GM04504 (cell line): ENCODE data around the gene GRIK1.

ENCODE experiments used
- DNase-seq: peaks from one replicate; pipeline ENCODE4 v3.0.0-alpha.2; 2012; ENCODE audit warnings: low read depth

The GRIK1 gene

GRCh38 chr21:29786496-29787360 lies 153.1 kb downstream of the GRIK1 start:
- DNase-seq = no peak

DNA sequence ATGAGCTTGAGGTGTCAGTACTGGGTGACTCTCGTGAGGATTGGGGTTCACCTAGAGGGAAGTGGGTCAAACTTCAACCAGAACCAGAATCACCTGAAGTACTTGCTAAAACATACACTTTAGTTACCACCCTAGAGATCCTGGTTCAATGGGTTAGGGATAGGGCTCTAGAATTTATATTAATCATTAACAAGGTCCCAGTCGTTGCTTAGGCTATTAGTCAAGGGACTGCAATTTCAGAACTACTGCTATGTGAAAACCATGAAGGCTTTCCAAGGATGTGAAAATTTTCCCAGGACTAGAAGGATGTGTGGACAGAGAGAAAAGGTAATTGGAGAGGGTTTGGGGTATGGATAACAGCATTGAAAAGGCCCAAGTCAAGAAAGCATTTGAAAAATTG lies 162.6 kb downstream of the GRIK1 start:
- no peak for DNase-seq

GRCh38 chr21:29775462-29775861 lies 164.3 kb downstream of the GRIK1 start:
- no peak for DNase-seq

GRCh38 chr21:29771491-29772066 lies 168.2 kb downstream of the GRIK1 start:
- no peak for DNase-seq

DNA sequence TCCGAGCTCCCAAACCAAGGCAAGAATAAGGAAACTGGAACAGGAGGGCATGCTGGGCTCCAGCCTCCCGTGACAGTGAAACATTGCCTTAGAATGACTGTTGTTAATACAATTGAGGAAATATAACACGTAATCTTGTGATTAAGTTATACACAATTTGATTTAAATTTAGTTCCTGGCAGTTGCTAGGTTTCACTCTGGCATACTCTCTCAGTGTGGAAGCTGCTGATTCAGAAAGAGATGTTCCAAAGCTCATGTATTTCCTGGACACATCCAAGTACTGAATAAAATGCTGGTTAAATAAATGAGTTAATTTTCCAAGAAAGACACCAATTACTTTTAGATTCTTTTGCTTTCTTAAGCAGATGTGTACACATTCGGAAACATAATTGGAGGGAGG lies 176.1 kb downstream of the GRIK1 start:
- no peak for DNase-seq

- DNase-seq = no peak
Measured at GRCh38 chr21:29762570-29763082, 177.2 kb downstream of the GRIK1 start.

DNA sequence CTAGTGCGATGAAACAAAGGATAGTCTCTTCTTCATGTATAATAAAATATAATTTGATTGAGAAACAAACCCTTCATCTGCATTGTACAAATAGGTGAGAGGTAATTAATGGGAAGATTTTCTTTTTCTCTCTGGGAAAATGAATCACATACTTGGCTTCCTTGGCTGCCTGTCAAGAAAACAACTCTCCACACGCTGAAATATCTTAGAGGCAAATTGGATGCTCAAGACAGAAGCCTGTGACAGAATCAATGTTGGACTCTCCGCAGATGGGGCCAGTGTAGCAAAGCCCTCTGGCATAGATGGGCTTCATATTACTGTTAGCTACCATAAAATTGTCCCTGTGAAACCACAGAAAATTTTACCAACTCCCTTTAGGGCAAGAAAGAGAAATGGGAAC lies 186.6 kb downstream of the GRIK1 start:
- DNase-seq = no peak

DNA sequence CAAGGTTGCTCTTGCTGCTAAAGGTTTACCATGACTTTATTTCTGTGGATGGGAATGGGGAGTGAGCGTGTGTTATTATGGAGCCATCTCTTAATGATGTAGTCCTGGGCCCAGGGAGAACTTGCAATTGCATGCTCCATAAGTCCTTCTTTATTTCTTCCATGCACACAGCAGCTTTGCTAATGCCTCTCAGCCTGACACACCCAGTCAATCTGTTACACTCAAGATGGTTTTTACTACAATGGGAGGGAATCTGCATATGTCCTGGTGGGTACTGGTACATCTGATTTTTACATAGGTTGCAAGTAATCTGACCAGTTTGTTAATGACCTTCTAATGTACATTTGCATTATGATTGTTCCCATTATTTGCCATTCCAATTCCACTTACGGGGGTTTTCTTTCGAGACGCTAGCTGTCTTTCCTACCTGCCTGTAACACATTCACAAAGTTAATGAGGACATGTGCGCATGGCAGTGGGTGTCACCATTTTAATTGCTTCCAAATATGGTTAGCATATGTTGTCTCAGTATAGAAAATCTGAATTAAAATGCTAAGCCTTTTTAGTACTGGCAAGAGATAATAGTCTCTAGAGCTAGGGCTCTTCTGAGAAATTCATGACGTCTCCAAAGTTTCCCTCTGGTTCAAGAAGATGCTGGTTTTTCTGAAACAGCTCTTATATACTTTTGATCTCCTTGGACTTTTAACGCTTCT lies 188.2 kb downstream of the GRIK1 start:
- no peak for DNase-seq

- no peak for DNase-seq
Measured at GRCh38 chr21:29749957-29750356, 189.8 kb downstream of the GRIK1 start.

GRCh38 chr21:29749223-29749622 lies 190.6 kb downstream of the GRIK1 start:
- DNase-seq = no peak

DNA sequence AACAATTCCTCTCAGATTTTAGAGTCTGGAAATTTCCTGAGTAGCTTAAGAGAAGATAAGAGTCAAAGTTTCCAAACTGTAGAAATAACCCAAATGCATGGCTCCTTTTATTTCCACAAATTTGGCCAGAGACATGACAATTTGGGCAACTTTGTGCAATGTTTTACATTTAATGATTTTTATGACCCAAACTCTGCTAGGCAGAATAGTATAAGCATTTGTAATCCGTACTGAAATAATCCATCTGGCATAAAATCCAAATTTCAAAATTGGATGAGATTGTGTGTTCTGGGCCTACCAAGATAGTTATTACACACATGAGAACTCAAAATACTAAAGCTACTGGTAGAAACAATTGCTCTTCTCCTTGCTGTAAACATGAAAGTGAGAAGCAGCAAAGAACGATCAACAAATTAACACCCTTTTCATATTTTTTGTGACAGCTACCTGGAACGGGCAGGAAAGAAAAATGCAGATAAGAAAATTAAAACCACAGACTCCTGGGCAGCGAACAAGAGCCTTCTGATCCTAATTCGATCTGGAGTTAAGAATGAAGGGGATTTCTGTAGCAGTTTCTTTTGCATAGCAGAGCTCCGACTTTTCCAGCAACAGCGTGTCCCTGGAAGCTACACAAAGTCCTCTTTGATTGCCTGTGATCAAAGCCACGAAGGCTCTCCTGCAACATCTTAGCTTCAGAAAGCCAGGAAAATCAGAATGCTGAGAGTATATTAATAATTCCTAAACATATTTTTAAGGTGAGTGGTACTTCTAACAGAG lies 191.2 kb downstream of the GRIK1 start:
- no peak for DNase-seq

DNA sequence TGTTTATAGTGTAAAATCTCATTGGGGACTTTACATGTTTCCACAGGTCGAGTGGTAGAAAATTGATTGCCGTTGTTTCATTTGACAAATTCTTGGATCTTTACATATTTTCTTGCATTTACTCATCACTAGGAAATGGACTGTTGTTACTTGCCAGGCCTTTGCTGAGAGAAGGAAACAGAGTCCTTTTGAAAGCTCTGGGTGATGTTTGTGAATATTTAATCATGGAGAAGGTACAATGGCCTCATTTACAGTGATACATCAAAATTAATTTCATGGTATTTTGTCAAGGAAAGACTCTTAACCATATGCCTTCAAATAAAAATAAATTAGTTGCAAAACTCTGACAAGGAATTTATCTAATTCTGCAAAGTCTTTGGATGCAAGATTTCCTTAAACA lies 198.0 kb downstream of the GRIK1 start:
- DNase-seq = no peak

- no peak for DNase-seq
Measured at GRCh38 chr21:29739176-29739575, 200.6 kb downstream of the GRIK1 start.

DNA sequence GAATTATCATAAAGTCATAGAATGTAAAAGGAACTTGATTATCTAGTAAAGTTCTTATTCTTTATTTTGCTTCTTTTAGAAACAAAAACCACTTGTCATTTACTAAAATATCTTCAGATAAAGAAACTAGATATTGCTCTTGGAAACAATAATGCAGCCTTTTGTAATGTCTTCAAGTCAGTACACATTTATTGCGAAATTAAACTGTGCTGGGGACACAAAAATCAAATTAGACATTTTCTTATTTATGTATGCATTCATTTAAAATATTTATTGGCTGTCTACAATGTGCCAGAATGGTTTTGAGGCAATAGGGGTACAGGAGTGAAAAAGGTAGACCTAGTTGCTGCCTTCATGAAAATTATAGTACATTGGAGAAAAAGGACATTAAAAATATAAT lies 201.1 kb downstream of the GRIK1 start:
- DNase-seq = no peak

GRCh38 chr21:29737186-29737585 lies 202.6 kb downstream of the GRIK1 start:
- DNase-seq = no peak

DNA sequence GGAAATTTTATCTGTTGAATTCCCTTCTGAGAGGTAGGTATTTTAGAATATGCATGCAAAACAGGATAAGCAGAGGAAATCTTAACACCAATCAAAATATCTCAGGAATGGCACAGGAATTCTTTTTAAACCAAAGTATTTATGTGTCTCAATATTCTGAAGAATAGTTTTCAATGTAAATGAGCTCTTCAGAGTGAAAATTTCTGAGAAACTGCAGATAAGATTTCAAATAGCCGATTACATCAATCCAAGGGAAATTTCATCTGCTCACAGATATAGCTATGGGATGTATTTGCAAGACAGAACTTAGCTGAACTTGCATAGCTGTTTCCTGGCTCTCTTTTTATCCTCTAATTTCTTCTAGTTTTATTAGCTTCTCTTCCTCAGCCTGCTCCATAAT lies 209.5 kb downstream of the GRIK1 start:
- DNase-seq = no peak

- no peak for DNase-seq
Measured at GRCh38 chr21:29726044-29726443, 213.8 kb downstream of the GRIK1 start.

- DNase-seq = no peak
Measured at GRCh38 chr21:29725025-29725736, 214.6 kb downstream of the GRIK1 start.

DNA sequence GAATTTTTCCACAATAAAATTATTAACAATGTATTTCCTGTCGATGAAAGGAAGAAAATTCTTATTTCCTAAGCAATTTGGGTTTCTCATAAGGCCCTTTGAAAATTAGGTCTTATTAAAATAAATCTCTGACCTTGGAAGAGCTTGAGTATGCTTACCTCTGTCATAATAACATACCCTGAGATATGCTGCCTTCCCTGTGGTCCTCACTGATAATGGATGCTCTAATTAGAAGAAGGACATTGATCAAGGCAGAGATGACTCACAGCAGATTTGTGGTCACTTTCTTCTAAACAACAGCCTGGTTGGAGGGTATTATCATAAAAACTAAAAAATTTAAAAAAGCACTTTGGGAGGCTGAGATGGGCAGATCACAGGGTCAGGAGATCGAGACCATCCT lies 217.8 kb downstream of the GRIK1 start:
- DNase-seq = no peak

- no peak for DNase-seq
Measured at GRCh38 chr21:29721221-29721620, 218.6 kb downstream of the GRIK1 start.

DNA sequence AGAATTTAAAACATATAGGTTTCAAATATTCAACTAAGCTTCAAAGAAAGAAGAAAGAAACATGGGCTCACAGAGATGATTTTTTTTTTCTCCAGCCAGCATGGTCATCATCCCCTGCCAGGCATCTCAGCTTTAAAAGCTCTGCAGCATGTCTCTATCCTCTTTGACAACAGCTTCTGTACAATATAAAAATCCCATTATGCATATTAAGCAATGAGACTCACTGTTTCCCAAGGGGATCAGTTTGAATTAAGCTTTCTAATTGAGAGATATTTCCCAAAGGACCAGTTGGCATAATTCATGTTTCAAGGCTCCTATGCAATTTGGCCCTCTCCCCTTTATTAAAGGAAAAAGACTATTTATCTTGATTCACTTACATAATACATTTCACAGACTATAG lies 220.3 kb downstream of the GRIK1 start:
- no peak for DNase-seq
